ENCODE results near the gene ZSCAN10.

The ZSCAN10 gene

GRCh38 chr16:3134338-3135125 lies 35.4 kb upstream of the ZSCAN10 start, which contains the start of gene ZNF213:
TSS of gene ZNF213 (plus strand) at chr16:3135029. CDS start at chr16:3137281, 2,252 bp downstream.
- peak; percentile 82 for DNase-seq (ENCODE audit: low read depth, low spot score)

DNA sequence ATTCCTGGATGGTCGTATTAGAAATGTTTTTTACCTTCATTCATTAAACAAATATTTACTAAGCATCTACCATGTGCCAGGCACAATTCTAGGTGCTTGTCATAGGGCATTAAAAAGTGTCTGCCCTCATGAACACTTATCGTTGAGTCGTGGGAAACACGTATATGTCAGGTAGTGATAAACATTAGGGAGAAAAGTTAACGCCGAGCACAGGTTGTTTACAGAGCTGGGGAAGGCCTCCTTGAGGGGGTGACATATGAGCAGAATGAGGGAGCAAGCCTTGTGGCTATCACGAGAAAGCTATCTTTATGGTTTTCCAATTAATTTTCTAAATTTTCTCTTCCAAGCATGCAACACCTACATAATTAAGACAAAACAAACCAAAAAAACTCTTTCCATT lies 34.8 kb upstream of the ZSCAN10 start:
- no peak for DNase-seq (ENCODE audit: low read depth, low spot score)

- DNase-seq (ENCODE audit: low read depth, low spot score), result no peak
These were observed 32.8 kb upstream of the ZSCAN10 start for GRCh38 chr16:3131755-3132377.

DNA sequence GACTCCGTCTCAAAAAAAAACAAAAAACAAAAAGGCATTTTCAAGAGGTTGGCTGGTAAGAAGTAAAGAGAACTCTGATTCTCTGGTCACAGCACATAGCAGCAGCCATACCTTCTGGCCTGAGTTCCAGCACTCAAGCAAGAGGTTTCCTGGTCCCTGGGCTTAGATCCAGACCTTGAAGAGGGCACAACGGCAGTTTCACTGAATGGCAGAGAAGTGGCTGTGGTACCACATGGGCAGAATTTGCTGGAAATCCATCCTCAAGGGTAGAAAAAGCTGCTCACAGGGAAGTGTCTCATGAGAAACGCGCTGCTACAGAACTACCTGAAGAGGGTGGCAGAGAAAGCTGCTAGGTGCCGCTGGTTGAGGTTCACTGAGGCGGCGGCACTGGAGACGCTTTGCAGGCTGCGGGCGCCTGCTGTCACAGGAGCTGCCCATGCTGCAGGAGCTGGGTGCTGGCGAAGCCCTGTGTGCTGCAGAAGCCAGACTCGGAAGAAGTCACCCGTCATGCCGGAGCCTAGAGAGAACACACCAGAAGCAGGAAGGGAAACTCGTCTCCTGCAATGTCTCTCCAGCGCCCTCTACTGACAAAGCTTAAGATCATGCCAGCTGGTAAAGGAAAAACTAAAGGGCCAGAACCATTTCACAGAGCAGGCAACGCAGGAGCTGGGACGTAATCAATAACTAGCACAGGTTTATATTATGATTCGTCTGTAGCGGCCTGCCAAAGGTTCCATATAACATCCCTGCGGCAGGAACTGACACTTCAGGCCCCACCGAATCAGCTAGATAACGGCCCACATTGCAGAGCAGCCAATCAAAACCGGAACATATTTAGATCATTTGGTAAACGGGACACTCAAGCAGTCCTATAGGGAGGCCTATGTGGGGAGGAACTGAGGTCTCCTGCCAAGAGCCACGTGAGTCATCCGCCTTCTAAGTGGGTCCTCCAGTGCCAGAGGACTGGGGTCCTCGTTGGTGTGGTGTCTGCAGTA lies 30.3 kb upstream of the ZSCAN10 start:
- DNase-seq (ENCODE audit: low read depth, low spot score), result peak; percentile 67

DNA sequence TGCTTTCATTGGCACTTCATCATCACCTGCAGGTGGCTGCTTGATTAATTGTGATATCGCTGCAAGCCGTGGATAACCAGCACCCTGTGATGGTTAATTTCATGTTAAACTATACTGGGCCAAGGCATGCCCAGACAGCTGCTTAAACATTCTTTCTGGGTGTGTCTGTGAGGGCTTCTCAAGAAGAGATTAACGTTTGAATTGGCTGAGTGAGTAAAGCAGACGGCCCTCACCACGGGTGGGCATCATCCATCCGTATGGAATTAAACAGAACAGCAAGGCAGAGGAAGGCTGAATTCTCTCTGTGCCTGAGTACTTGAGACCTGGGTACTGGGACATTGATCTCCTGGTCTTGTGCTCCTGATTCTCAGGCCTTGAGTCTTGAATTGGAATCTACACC lies 28.7 kb upstream of the ZSCAN10 start:
- no peak for DNase-seq (ENCODE audit: low read depth, low spot score)

- DNase-seq (ENCODE audit: low read depth, low spot score), result peak; percentile 93
These were observed 25.1 kb upstream of the ZSCAN10 start for GRCh38 chr16:3123986-3124886.

GRCh38 chr16:3122926-3123570 lies 24.0 kb upstream of the ZSCAN10 start:
- no peak for DNase-seq (ENCODE audit: low read depth, low spot score)

- no peak for DNase-seq (ENCODE audit: low read depth, low spot score)
These were observed 22.9 kb upstream of the ZSCAN10 start for GRCh38 chr16:3121851-3122467.

- no peak for DNase-seq (ENCODE audit: low read depth, low spot score)
These were observed 21.3 kb upstream of the ZSCAN10 start for GRCh38 chr16:3120435-3120834.

- DNase-seq (ENCODE audit: low read depth, low spot score), result no peak
These were observed 20.8 kb upstream of the ZSCAN10 start for GRCh38 chr16:3119701-3120408.

GRCh38 chr16:3119286-3119685 lies 20.2 kb upstream of the ZSCAN10 start:
- no peak for DNase-seq (ENCODE audit: low read depth, low spot score)

DNA sequence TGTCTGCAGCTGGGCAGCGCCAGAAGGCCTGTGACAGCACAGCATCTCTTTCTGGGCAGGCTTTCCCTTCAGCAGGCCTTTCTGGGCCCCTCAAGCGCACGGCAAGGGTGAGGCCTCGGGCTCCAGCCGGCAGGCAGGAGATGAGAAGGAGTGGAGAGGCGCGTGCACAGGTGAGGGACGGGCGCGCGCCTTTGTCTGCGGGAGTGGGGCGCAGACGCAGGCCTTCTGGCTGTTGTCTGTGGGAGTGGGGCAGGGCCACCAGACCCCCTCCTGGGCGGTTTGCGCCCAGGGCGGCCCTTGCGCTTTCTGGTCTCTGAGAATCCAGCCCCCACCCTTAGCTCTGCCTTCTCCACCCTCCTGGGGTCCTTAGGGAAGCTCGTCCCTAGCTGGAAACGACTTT lies 19.8 kb upstream of the ZSCAN10 start:
- no peak for DNase-seq (ENCODE audit: low read depth, low spot score)

DNA sequence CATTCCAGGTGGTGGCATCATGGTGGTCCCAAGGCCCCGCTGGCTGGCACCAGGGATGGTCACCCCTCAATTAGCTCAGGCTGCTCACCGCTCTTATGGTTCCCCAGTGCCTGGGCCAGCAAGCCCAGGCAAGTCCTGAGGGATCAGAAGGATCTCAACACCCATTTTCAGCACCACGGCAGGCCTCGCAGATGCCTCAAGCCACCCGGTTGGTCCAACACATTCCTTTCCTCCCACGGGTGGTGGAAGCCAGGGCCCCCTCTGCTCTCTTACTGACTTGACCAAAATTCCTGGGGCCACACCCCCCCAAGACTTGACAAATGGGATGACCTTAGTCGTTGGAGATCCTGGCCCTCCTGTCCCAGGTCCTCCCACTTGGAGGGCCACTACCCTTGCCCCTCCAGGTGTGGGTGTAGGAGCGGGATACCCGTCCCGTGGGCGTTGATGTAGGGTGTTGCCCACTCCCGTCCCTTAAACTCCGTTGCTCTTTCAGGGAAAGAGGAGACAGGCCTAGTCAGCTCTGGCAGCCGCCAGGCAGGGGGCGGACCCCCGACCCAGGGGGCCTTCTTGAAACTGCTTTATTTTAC lies 19.2 kb upstream of the ZSCAN10 start:
- DNase-seq (ENCODE audit: low read depth, low spot score), result no peak

- no peak for DNase-seq (ENCODE audit: low read depth, low spot score)
These were observed 16.5 kb upstream of the ZSCAN10 start for GRCh38 chr16:3115561-3115960.

DNA sequence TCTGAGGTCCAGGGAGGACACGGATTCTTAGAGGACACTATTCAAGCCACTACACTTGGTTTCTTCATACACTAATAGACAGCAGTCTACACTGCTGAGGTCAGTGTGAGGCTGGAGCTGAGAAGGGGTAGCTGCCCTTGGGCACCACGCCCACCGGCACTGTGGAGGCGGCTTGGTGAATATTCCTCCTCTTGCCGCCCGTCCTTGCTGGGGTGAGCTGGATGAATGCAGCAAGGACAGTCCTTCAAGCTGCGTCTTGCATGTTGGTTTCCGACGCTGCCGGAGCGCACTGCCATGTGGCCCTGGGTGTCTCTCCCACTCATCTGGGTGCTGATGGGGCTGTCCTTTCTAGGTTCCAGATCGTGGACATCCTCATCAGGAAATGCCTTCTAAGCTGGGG lies 15.9 kb upstream of the ZSCAN10 start:
- DNase-seq (ENCODE audit: low read depth, low spot score), result no peak

DNA sequence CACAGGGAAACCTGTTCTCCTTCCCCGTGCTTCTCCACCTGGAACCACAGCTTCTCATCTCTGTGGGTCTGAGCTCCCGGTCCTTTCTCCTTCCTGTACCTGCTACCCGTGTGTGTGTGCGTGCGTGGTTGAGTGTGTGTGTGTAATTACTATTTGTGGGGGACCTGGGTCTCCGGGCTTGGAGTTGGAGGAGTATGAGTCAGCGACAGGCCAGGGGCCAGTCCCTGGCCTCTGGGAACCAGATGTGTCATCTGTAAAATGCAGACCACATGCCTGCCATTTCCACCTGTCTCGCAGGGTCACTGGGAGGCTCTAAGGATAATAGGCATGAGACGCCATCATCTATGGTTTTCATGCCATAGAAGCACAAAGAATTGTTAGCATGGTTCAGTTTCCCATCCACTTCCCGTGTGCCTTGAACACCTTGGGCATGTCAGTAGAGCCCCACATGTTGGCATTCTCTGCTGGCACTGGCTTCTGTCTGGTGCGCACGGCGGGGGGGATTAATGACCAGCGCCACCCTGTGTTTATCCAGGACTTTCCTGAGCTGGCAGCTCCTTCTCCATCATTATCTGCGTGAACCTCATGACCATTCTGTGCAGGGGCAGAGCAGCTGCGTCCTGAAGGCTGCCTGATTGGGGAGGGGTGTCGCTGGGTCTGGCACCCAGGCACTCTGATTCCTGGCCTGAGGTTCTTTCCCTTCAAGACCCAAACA lies 14.8 kb upstream of the ZSCAN10 start:
- DNase-seq (ENCODE audit: low read depth, low spot score), result no peak

DNA sequence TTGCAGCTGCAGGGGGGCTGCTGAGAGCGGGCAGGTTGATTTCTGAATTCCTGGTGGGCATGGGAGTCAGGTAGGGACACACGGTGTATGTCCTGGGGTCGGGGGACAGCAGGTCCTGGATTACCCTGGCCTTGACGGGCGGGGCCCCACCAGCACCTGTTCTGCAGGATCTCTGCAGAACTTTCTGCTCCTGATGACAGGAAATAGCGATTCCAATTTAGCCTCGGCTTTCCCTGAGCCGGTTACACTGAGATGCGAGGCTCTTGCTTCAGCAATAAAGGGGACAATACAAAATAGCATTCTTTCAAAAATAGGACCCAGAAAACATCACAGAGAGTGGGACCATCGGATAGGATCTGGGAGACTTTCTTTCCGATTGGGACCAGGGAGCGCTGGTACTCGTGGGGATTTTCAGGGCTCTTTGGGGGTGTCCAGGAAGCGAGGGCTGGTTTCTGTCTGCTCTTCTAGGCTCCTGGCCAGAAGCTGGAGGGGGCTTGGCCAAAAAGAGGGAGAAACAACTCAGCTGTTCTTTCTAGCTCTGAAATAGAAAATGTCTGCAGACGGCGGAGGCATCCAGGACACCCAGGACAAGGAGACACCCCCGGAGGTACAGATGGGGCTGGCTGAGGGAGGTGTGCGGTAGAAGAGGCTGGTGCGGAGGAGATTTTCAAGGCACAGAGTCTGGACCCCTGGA lies 13.9 kb upstream of the ZSCAN10 start:
- DNase-seq (ENCODE audit: low read depth, low spot score), result no peak
